Airway epithelial cell (primary cell): ENCODE data around the gene ANKRD45. TPM values are rescaled to one million over a fixed set of nuclear protein-coding genes. Genes with fewer than 3 reads are reported as not detected.

Experiments
- total RNA-seq: library from RNA; depleted of rRNA; stranded (reverse); fragments of >200 nt; gene quantifications from 2 replicates; pipeline ENCODE4 v1.2.3, GENCODE V29; 2015

Gene ANKRD45
- total RNA-seq: 0.70 TPM in 1 of 2 replicates, not detected in the other

GRCh38 chr1:173669491-173669941 is at the start of gene ANKRD45:
TSS of gene ANKRD45 (minus strand) at chr1:173669851. CDS start at chr1:173659418, 10,433 bp downstream.

GRCh38 chr1:173714759-173715537 is 45.3 kb upstream of the ANKRD45 start, which contains the start of gene KLHL20:
TSS of gene KLHL20 (plus strand) at chr1:173714981. CDS start at chr1:173716044, 1,063 bp downstream.

GRCh38 chr1:173635116-173635515 is 34.5 kb downstream of the ANKRD45 start, which contains the start of gene TEX50:
TSS of gene TEX50 (plus strand) at chr1:173635338. CDS start at chr1:173635522, 184 bp downstream.

GRCh38 chr1:173603056-173603591 is 66.5 kb downstream of the ANKRD45 start, which contains the start of gene SLC9C2:
TSS of gene SLC9C2 (minus strand) at chr1:173603072. CDS start at chr1:173601776, 1,296 bp downstream.

Other genes starting within 250 kb of the ANKRD45 start
- 240 and 282 TPM in 2 replicates for gene PRDX6, start 192.5 kb downstream of the ANKRD45 start, total RNA-seq
- not detected in 2 replicates for gene SLC9C2, start 66.8 kb downstream of the ANKRD45 start, total RNA-seq
- not detected in 2 replicates for gene TEX50, start 34.5 kb downstream of the ANKRD45 start, total RNA-seq
- gene KLHL20, start 45.1 kb upstream of the ANKRD45 start, total RNA-seq: 18.3 and 21.1 TPM in 2 replicates
- gene DARS2, start 154.8 kb upstream of the ANKRD45 start, total RNA-seq: 20.6 and 26.8 TPM in 2 replicates
- gene CENPL, start 155.0 kb upstream of the ANKRD45 start, total RNA-seq: 6.8 and 10.2 TPM in 2 replicates
- 458 and 498 TPM in 2 replicates for gene GAS5, start 198.1 kb upstream of the ANKRD45 start, total RNA-seq
- 0.88 and 1.8 TPM in 2 replicates for gene ZBTB37, start 198.5 kb upstream of the ANKRD45 start, total RNA-seq
- gene SERPINC1, start 247.5 kb upstream of the ANKRD45 start, total RNA-seq: not detected in 2 replicates